ENCODE measurements around the gene LAMC3. TPM values are rescaled to one million over a fixed set of nuclear protein-coding genes. Genes with fewer than 3 reads are reported as not detected.

Gene LAMC3
- 26.4 TPM for total RNA-seq
- long read RNA-seq, full-length matches to known transcripts, result 19 of 70 reads
- long read RNA-seq, partial matches to known transcripts, result 40 of 70 reads
- long read RNA-seq, other reads (novel, unspliced or antisense), result 11 of 70 reads

- peaks cover 52% of the 10 kb centered on the region for H3K27me3 ChIP-seq (ENCODE audit: low read depth)
Observed at GRCh38 chr9:131008909-131009618, at the start of gene LAMC3. LAMC3 (plus strand) TSS chr9:131009174; CDS start chr9:131009215, 41 bp downstream.

GRCh38 chr9:130959809-130960334 is 49.1 kb upstream of the LAMC3 start:
- intact Hi-C loops (cut with DNase I), result no loop called here
- H3K36me3 ChIP-seq, result no peaks in the 10 kb centered on the region
- peaks cover 4% of the 10 kb centered on the region for H3K4me1 ChIP-seq
- no peak overlapping the region for H3K4me3 ChIP-seq
- H3K9me3 ChIP-seq, result no peaks in the 10 kb centered on the region
- ATAC-seq (no peak), DNase-seq (no peak)
- H3K27ac ChIP-seq, result no peak overlapping the region
- H3K27me3 ChIP-seq (ENCODE audit: low read depth), result peaks cover 18% of the 10 kb centered on the region
- TF ChIP-seq CTCF (IDR thresholded peaks at IDR 0.05), result no peak

More at GRCh38 chr9:131008909-131009618, at the start of gene LAMC3:
- peak; percentile 33 to 34 for ATAC-seq
- Histone ChIP-seq H3K36me3 (no peaks in the 10 kb centered on the region), H3K4me3 (peak within 1 kb of the TSS; percentile 38), H3K9me3 (no peaks in the 10 kb centered on the region), H3K4me1 (no peaks in the 10 kb centered on the region), H3K27ac (no peak within 1 kb of the TSS)
- peak; percentile 40 for TF ChIP-seq CTCF (IDR thresholded peaks at IDR 0.05)
- intact Hi-C loops (cut with DNase I), result no loop called here
- no peak for DNase-seq

GRCh38 chr9:130960522-130961378 is 48.2 kb upstream of the LAMC3 start:
- no peak for TF ChIP-seq CTCF (IDR thresholded peaks at IDR 0.05)
- intact Hi-C loops (cut with DNase I), result no loop called here
- Histone ChIP-seq H3K27ac (no peak overlapping the region), H3K9me3 (no peaks in the 10 kb centered on the region), H3K4me1 (peaks cover 4% of the 10 kb centered on the region), H3K36me3 (no peaks in the 10 kb centered on the region), H3K4me3 (no peak overlapping the region), H3K27me3 (ENCODE audit: low read depth) (peaks cover 18% of the 10 kb centered on the region)
- ATAC-seq (no peak), DNase-seq (no peak)

- Histone ChIP-seq H3K27me3 (ENCODE audit: low read depth) (peaks cover 15% of the 10 kb centered on the region), H3K27ac (no peak overlapping the region), H3K4me1 (peaks cover 4% of the 10 kb centered on the region), H3K9me3 (no peaks in the 10 kb centered on the region), H3K36me3 (no peaks in the 10 kb centered on the region), H3K4me3 (no peak overlapping the region)
- ATAC-seq (no peak), DNase-seq (no peak)
- TF ChIP-seq CTCF (IDR thresholded peaks at IDR 0.05), result no peak
- intact Hi-C loops (cut with DNase I), result no loop called here
Observed at GRCh38 chr9:130961511-130962300, 47.3 kb upstream of the LAMC3 start.
